Kidney epithelial cell (primary cell): ENCODE results near the gene ADM5. TPM values are rescaled to one million over a fixed set of nuclear protein-coding genes. Genes with fewer than 3 reads are reported as not detected.
A peak's percentile ranks its signal among the peaks of the same experiment; 100 is the strongest.

Experiments used
- DNase-seq: peaks from one replicate; pipeline ENCODE4 v3.0.0-alpha.2; 2010; ENCODE audit warnings: low read depth
- H3K27me3 ChIP-seq: 2 replicates; pipeline ENCODE4 v1.6.0; 2011; ENCODE audit warnings: low read length; ENCODE audit not compliant: control insufficient read depth, insufficient read depth
- H3K36me3 ChIP-seq: 2 replicates; pipeline ENCODE4 v1.5.1; 2011; ENCODE audit warnings: low read length; ENCODE audit not compliant: control insufficient read depth, insufficient read depth
- H3K4me3 ChIP-seq: 2 replicates; pipeline ENCODE4 v1.5.1; 2011; ENCODE audit warnings: low read depth, mild to moderate bottlenecking, control low read depth, low read length
- CTCF ChIP-seq: IDR thresholded peaks from 2 replicates; pipeline ENCODE4 v1.5.1; 2011; ENCODE audit warnings: mild to moderate bottlenecking, moderate library complexity, low read length, control low read depth, inconsistent platforms; ENCODE audit not compliant: insufficient read depth, poor library complexity, severe bottlenecking
- total RNA-seq: library from RNA; depleted of rRNA; stranded (reverse); fragments of >200 nt; gene quantifications from 2 replicates; pipeline ENCODE4 v1.2.3, GENCODE V29; 2015

ADM5 gene
- total RNA-seq, 1 donor from 2014 or later = 1.0 TPM

GRCh38 chr19:49677231-49677900 lies 12.0 kb upstream of the ADM5 start, which contains the start of gene PRMT1:
Gene PRMT1, plus strand, starts transcription at chr19:49677271. Its CDS starts 10 bp downstream, at chr19:49677281.
- DNase-seq = no peak
- peaks cover 3% of the 10 kb centered on the region for H3K36me3 ChIP-seq
- no peak for TF ChIP-seq CTCF
- peak within 1 kb of the TSS; percentile 81 for H3K4me3 ChIP-seq
- H3K27me3 ChIP-seq = no peaks in the 10 kb centered on the region

GRCh38 chr19:49677901-49678674 lies 11.3 kb upstream of the ADM5 start:
- no peaks in the 10 kb centered on the region for H3K27me3 ChIP-seq
- peak overlapping the region; percentile 81 for H3K4me3 ChIP-seq
- no peak for DNase-seq
- H3K36me3 ChIP-seq = peaks cover 4% of the 10 kb centered on the region
- TF ChIP-seq CTCF = peak; percentile 66

- peaks cover 4% of the 10 kb centered on the region for H3K36me3 ChIP-seq
- no peak for DNase-seq
- no peak overlapping the region for H3K4me3 ChIP-seq
- TF ChIP-seq CTCF = no peak
- H3K27me3 ChIP-seq = no peaks in the 10 kb centered on the region
Observed at GRCh38 chr19:49678985-49679770, 10.2 kb upstream of the ADM5 start.

GRCh38 chr19:49679771-49680413 lies 9.5 kb upstream of the ADM5 start:
- Histone ChIP-seq H3K36me3 (peaks cover 4% of the 10 kb centered on the region), H3K27me3 (no peaks in the 10 kb centered on the region), H3K4me3 (no peak overlapping the region)
- no peak for DNase-seq
- no peak for TF ChIP-seq CTCF

- H3K4me3 ChIP-seq = no peak overlapping the region
- no peak for DNase-seq
- H3K36me3 ChIP-seq = peaks cover 4% of the 10 kb centered on the region
- TF ChIP-seq CTCF = peak; percentile 99
- no peaks in the 10 kb centered on the region for H3K27me3 ChIP-seq
Observed at GRCh38 chr19:49680421-49681351, 8.7 kb upstream of the ADM5 start.
